NCI-H2107 (cell line): Measurements from ENCODE around the gene NCKAP5L.
"Not testable (repeated sequence)": the region's sequence is repeated elsewhere in the genome, so short reads cannot be mapped to it uniquely, and the experiment has no call there.

Source experiments
- DNase-seq: peaks from one replicate; lab custom pipeline; 2025; lab: John Stamatoyannopoulos, UW

NCKAP5L gene

GRCh38 chr12:49800421-49801140 is 27.6 kb downstream of the NCKAP5L start:
- DNase-seq: no peak

GRCh38 chr12:49798934-49799333 is 29.3 kb downstream of the NCKAP5L start:
- DNase-seq: no peak

DNA sequence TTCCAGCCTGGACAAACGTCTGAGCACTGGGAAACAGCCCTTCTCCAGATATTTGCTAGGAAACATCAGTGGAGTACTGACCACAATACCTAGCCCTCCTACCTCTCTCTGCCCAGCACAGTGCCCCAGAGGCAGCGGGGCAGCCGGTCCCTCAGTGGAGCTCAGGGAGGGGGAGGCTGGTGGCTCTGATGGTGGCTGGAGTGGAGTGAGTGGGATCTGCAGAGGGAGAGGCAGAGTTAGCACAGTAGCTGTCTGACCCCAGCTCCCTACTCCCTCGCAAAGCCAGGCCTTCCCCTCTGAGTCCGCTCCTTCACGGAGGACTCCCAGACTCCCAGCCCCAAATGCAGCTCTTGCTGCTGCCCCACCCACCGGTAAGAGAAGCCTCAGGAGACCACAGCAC is 30.0 kb downstream of the NCKAP5L start:
- DNase-seq: no peak

DNA sequence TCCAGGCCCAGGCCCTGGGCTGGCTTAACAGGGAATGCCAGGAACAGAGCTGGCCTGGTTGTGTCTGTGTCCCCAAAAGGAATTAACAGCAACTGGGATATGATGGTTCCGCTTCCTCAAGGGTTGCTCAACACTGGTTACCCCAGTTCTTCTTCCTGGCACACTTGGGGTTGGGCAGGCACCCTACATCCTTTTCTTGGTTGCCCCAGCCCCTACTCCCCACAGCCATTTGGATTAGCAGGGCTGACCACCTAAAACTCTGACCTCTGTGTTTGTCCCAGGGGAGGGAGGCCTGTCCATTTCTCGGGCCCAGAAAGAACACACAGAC is 30.8 kb downstream of the NCKAP5L start:
- no peak for DNase-seq

DNA sequence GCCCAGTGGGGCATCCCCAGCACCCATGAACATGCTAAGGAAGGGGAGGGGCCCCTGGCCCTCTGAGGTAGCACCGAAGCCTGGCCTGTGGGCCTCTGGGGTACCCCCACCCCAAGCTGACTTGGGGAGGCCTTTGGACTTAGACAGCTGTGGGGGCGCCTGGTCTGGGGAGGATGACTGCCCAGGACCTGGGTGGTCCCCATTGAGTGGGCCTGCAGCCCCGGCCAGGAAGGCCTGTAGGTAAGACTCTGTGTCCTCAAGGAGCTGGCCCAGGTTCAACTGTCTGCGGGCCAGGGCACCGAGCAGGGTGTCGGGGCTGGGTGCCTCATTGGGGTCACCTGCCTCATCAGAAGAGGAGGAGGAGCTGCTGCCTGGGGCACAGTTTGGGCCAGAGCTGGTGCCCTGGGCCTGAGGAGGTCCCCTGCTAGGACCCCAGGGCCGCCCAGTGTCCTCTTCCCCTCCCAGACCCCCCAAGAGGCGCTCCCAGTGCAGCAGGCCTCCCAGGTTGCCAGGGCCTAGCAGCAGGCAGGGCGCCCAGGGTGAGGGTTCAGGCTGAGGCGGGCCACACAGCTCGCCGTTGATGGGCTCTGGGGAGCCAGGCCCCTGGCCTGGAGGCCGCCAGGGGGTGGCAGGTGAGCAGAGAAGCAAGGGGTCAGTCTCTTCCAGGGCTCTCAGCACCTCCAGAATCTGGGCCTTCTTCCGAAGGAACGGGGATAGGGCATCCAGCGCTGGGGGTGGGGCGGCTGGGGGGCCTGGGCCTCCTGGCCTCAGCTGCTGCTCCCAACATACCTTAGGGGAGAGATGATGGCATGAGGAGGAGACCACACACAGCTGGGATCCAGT is 31.4 kb downstream of the NCKAP5L start:
- no peak for DNase-seq

GRCh38 chr12:49796155-49796554 is 32.1 kb downstream of the NCKAP5L start:
- no peak for DNase-seq

DNA sequence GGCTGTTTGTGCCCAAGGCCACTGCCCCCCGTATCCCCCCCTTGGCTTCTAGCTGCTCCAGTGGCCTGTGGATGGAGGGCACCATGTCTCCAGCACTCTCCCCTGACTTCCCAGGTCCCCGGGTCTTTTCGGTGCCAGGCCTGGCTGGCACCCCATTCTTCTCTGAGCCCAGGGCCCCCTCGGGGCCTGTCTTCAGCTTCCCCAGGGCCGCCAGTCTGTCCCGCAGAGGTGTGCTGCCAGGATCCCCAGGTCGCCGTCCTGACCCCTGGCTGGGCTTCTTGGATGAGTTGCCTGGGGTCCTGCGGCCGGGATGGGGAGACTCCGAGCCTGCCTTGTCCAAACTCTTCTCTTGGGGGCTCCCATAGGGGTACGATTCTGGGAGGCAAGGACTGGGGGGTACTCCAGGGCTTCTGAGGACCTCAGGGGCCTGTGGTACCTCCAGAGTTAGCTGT is 32.5 kb downstream of the NCKAP5L start:
- DNase-seq: no peak

GRCh38 chr12:49794811-49795653 is 33.2 kb downstream of the NCKAP5L start:
- DNase-seq: no peak

DNA sequence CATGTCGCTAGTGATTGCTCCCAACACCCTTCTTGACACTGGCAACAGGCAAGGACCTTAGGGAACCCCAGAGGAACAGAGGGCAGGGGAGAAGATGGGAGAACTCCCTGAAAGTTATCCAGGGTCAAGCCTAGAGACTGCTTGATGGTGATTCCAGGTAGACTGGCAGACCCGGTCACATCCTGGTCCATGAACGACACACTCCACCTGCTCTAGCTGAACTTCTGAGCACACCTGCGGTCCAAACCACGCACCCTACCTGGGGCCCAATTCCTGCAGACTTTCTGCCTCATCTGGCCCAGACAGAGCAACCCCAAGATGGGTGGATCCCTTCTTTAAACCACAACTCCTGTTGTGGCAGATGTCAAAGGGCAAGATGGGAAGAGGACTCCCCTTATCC is 34.2 kb downstream of the NCKAP5L start:
- DNase-seq: no peak

- no peak for DNase-seq
Measured at GRCh38 chr12:49793620-49794019, 34.6 kb downstream of the NCKAP5L start.

GRCh38 chr12:49792976-49793580 is 35.1 kb downstream of the NCKAP5L start:
- no peak for DNase-seq

DNA sequence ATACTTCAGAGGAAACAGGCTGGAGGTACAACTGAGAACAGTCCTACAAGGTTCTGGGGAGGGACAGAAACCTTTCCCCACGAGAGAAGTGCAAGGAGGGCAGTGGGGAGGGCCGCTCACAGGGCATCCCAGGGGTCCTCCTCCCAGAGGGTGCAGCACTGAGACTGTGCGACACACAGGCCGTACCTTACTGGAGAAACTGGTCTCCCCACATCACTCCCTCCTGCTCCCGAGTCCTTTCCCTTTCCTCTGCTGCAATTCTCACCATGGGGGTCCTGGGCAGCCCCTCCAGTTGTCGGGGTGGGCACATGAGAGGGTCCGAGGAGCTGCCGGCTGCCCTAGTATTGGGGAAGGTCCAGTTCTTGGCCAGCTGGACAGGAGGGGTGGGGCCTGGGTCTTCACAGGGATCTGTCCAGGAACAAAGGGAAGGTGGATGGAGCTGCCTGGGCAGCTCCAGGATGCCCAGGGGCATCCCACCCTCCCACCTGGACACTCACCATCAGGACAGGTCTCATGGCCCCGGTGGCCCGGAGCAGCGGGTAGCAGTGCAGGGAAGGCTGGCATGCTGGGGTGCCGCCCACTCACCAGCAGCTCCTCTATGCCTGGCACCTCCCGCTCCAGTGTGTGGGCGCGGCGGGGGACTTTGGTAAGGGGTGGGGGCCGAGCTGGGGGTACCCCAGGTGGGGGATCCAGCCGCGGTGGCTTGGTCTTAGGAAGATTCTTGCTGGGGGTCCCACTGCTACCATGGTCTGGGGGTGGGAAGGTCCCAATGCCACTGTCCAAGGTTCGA is 35.8 kb downstream of the NCKAP5L start:
- no peak for DNase-seq

GRCh38 chr12:49791700-49792099 is 36.5 kb downstream of the NCKAP5L start:
- DNase-seq: no peak

GRCh38 chr12:49790741-49791555 is 37.3 kb downstream of the NCKAP5L start:
- DNase-seq: no peak

DNA sequence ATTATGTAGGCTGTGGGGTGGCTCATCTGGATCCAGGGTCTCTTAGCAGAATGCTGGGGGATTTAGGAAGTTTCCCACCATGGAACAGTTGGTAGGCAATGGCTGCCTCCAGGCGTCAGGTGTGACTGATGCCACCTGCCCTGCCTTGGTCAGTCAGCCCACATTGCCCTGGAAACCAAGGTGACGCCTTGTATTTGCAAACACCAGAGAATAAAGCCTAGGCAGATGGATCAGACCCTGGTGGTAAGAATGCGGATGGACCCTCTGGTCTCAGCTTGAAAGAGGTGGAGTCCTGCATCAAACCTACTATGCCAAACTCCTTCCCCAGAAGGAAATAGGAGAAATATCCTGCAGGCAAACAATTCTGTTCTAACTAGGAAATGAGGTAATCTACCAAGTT is 38.2 kb downstream of the NCKAP5L start:
- DNase-seq: no peak

- DNase-seq: no peak
Measured at GRCh38 chr12:49787672-49788071, 40.5 kb downstream of the NCKAP5L start.

DNA sequence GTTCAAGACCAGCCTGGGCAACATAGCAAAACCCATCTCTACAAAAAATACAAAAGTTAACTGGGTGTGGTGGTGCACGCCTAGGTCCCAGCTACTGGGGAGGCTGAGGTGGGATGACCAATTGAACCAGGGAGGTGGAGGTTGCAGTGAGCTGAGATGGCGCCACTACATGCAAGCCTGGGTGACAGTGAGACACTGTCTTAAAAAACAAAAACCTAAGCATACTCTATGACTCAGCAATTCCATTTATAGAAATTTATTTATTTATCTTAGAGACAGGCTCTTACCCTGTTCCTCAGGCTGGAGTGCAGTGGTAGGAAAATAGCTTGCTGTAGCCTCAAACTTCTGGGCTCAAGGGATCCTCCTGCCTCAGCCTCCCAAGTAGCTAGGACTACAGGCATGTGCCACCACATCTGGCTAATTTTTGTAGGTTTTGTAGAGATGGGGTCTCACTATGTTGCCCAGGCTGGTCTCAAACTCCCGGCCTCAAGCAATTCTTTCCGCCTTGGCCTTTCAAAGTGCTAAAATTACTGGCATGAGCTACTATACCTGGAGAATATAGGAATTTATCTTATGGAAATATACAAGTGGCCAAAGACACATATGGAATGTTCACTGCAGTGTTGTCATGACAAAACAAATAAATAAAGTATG is 43.3 kb downstream of the NCKAP5L start:
- DNase-seq: no peak

- DNase-seq: no peak
Measured at GRCh38 chr12:49783917-49784676, 44.1 kb downstream of the NCKAP5L start.

DNA sequence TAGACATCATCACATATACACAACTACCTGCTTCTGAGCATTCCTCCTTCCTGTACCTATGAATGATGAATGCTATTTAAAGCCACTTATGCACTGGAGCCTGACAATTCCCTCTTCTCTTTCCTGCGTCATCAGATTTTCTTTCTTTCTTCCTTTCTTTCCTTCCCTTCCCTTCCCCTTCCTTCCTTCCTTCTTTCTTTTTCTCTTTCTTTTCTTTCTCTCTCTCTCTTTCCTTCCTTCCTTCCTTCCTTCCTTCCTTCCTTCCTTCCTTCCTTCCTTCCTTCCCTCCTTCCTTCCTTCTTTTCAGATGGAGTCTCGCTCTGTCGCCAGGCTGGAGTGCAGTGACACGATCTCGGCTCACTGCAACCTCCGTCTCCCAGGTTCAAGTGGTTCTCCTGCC is 47.3 kb downstream of the NCKAP5L start:
- not testable (repeated sequence) for DNase-seq
